HUES6 (cell line): ENCODE measurements around the gene NIPAL4.

Experiments used
- H3K27ac ChIP-seq: 2 replicates; pipeline ENCODE4 v1.7.0; 2013; ENCODE audit warnings: low read depth, mild to moderate bottlenecking, low read length, inconsistent platforms
- H3K27me3 ChIP-seq: 2 replicates; pipeline ENCODE4 v1.6.1; 2013; ENCODE audit warnings: low read length; ENCODE audit not compliant: control insufficient read depth, insufficient read depth
- H3K36me3 ChIP-seq: 2 replicates; pipeline ENCODE4 v1.6.1; 2013; ENCODE audit warnings: low read length; ENCODE audit not compliant: control insufficient read depth, insufficient read depth
- H3K4me1 ChIP-seq: 2 replicates; pipeline ENCODE4 v1.6.1; 2013; ENCODE audit warnings: low read length; ENCODE audit not compliant: control insufficient read depth, insufficient read depth
- H3K4me3 ChIP-seq: 2 replicates; pipeline ENCODE4 v1.5.1; 2013; ENCODE audit warnings: low read depth, low read length
- H3K9ac ChIP-seq: one replicate; pipeline ENCODE4 v1.6.1; 2013; ENCODE audit warnings: mild to moderate bottlenecking, low read length
- H3K9me3 ChIP-seq: 2 replicates; pipeline ENCODE4 v1.6.1; 2013; ENCODE audit warnings: low read depth, low read length; ENCODE audit not compliant: control insufficient read depth, insufficient read depth

NIPAL4 gene

GRCh38 chr5:157485811-157486210 lies 25.8 kb downstream of the NIPAL4 start:
- Histone ChIP-seq H3K4me3 (no peak overlapping the region), H3K27me3 (no peaks in the 10 kb centered on the region), H3K4me1 (no peaks in the 10 kb centered on the region), H3K9ac (no peak overlapping the region), H3K27ac (no peak overlapping the region), H3K36me3 (peaks cover 57% of the 10 kb centered on the region), H3K9me3 (no peaks in the 10 kb centered on the region)

GRCh38 chr5:157486221-157486681 lies 26.2 kb downstream of the NIPAL4 start:
- H3K27me3 ChIP-seq: no peaks in the 10 kb centered on the region
- no peaks in the 10 kb centered on the region for H3K4me1 ChIP-seq
- H3K9ac ChIP-seq: no peak overlapping the region
- H3K4me3 ChIP-seq: no peak overlapping the region
- no peak overlapping the region for H3K27ac ChIP-seq
- peaks cover 55% of the 10 kb centered on the region for H3K36me3 ChIP-seq
- no peaks in the 10 kb centered on the region for H3K9me3 ChIP-seq

- H3K9me3 ChIP-seq: no peaks in the 10 kb centered on the region
- H3K4me1 ChIP-seq: no peaks in the 10 kb centered on the region
- no peak overlapping the region for H3K27ac ChIP-seq
- no peak overlapping the region for H3K9ac ChIP-seq
- no peak overlapping the region for H3K4me3 ChIP-seq
- H3K36me3 ChIP-seq: peaks cover 56% of the 10 kb centered on the region
- no peaks in the 10 kb centered on the region for H3K27me3 ChIP-seq
These were observed 26.8 kb downstream of the NIPAL4 start for GRCh38 chr5:157486861-157487260.

GRCh38 chr5:157487358-157487757 lies 27.3 kb downstream of the NIPAL4 start:
- no peak overlapping the region for H3K4me3 ChIP-seq
- no peaks in the 10 kb centered on the region for H3K9me3 ChIP-seq
- peaks cover 60% of the 10 kb centered on the region for H3K36me3 ChIP-seq
- no peak overlapping the region for H3K27ac ChIP-seq
- H3K27me3 ChIP-seq: no peaks in the 10 kb centered on the region
- no peaks in the 10 kb centered on the region for H3K4me1 ChIP-seq
- H3K9ac ChIP-seq: no peak overlapping the region

GRCh38 chr5:157491471-157491995 lies 31.5 kb downstream of the NIPAL4 start:
- H3K9ac ChIP-seq: no peak overlapping the region
- no peaks in the 10 kb centered on the region for H3K4me1 ChIP-seq
- H3K4me3 ChIP-seq: no peak overlapping the region
- H3K36me3 ChIP-seq: peaks cover 66% of the 10 kb centered on the region
- H3K9me3 ChIP-seq: no peaks in the 10 kb centered on the region
- no peaks in the 10 kb centered on the region for H3K27me3 ChIP-seq
- no peak overlapping the region for H3K27ac ChIP-seq

GRCh38 chr5:157492886-157493285 lies 32.9 kb downstream of the NIPAL4 start:
- Histone ChIP-seq H3K27me3 (no peaks in the 10 kb centered on the region), H3K4me1 (no peaks in the 10 kb centered on the region), H3K36me3 (peaks cover 66% of the 10 kb centered on the region), H3K9me3 (no peaks in the 10 kb centered on the region), H3K9ac (no peak overlapping the region), H3K4me3 (no peak overlapping the region), H3K27ac (no peak overlapping the region)

GRCh38 chr5:157494178-157494832 lies 34.3 kb downstream of the NIPAL4 start:
- peaks cover 61% of the 10 kb centered on the region for H3K36me3 ChIP-seq
- no peaks in the 10 kb centered on the region for H3K9me3 ChIP-seq
- H3K4me3 ChIP-seq: no peak overlapping the region
- H3K9ac ChIP-seq: no peak overlapping the region
- H3K4me1 ChIP-seq: no peaks in the 10 kb centered on the region
- no peaks in the 10 kb centered on the region for H3K27me3 ChIP-seq
- H3K27ac ChIP-seq: no peak overlapping the region

GRCh38 chr5:157496864-157497263 lies 36.9 kb downstream of the NIPAL4 start:
- no peak overlapping the region for H3K27ac ChIP-seq
- H3K4me1 ChIP-seq: no peaks in the 10 kb centered on the region
- H3K9ac ChIP-seq: no peak overlapping the region
- no peak overlapping the region for H3K4me3 ChIP-seq
- H3K27me3 ChIP-seq: no peaks in the 10 kb centered on the region
- no peaks in the 10 kb centered on the region for H3K9me3 ChIP-seq
- peaks cover 60% of the 10 kb centered on the region for H3K36me3 ChIP-seq

GRCh38 chr5:157497875-157498611 lies 38.0 kb downstream of the NIPAL4 start:
- Histone ChIP-seq H3K9me3 (no peaks in the 10 kb centered on the region), H3K27ac (no peak overlapping the region), H3K27me3 (no peaks in the 10 kb centered on the region), H3K9ac (no peak overlapping the region), H3K36me3 (peaks cover 59% of the 10 kb centered on the region), H3K4me1 (no peaks in the 10 kb centered on the region), H3K4me3 (no peak overlapping the region)

GRCh38 chr5:157502143-157502647 lies 42.2 kb downstream of the NIPAL4 start:
- H3K4me3 ChIP-seq: no peak overlapping the region
- H3K36me3 ChIP-seq: peaks cover 60% of the 10 kb centered on the region
- H3K27ac ChIP-seq: no peak overlapping the region
- no peaks in the 10 kb centered on the region for H3K4me1 ChIP-seq
- no peaks in the 10 kb centered on the region for H3K27me3 ChIP-seq
- H3K9ac ChIP-seq: no peak overlapping the region
- no peaks in the 10 kb centered on the region for H3K9me3 ChIP-seq

GRCh38 chr5:157504053-157504452 lies 44.0 kb downstream of the NIPAL4 start:
- H3K4me1 ChIP-seq: no peaks in the 10 kb centered on the region
- H3K4me3 ChIP-seq: no peak overlapping the region
- peaks cover 64% of the 10 kb centered on the region for H3K36me3 ChIP-seq
- H3K27me3 ChIP-seq: no peaks in the 10 kb centered on the region
- no peak overlapping the region for H3K27ac ChIP-seq
- no peaks in the 10 kb centered on the region for H3K9me3 ChIP-seq
- no peak overlapping the region for H3K9ac ChIP-seq
